CD4-positive, alpha-beta T cell (primary cell): ENCODE measurements around the gene TTC21A. TPM values are rescaled to one million over a fixed set of nuclear protein-coding genes. Genes with fewer than 3 reads are reported as not detected.

Experiments used
- ATAC-seq: fragments of 200-7000 bp; cut with Tn5 transposase; one replicate; pipeline ENCODE4 v1.10.0; 2022; ENCODE audit warnings: mild to moderate bottlenecking; ENCODE audit not compliant: poor library complexity
- CTCF ChIA-PET: fragments of 350-600 bp; sonication (Branson Sonifier 250); formaldehyde crosslinking; loops from one replicate; lab custom pipeline; 2021; ENCODE audit warnings: antibody characterized with exemption, inconsistent platforms; lab: Charles Lee
- POLR2A ChIA-PET: fragments of 350-600 bp; sonication (Branson Sonifier 250); formaldehyde crosslinking; loops from one replicate; lab custom pipeline; 2021; ENCODE audit warnings: antibody characterized with exemption, inconsistent platforms; lab: Charles Lee
- DNase-seq, 14 experiments: peaks; one replicate each; pipeline ENCODE4 v3.0.0-alpha.2; 2013 to 2020; ENCODE audit warnings: mixed read lengths in 2 of 14
- H3K27ac ChIP-seq, 2 donors: one replicate each; pipeline versions ENCODE4 v1.5.1 to v1.7.0; 2013; ENCODE audit warnings: low read length in 2 of 2, low read depth in 1 of 2, mild to moderate bottlenecking in 1 of 2
- H3K27me3 ChIP-seq, 2 experiments: 1 replicate in 1 of 2; 2 replicates in 1 of 2; pipeline versions ENCODE4 v1.6.1 to v1.7.0; 2013; ENCODE audit warnings: low read length in 2 of 2, control low read depth in 1 of 2, mild to moderate bottlenecking in 1 of 2, moderate library complexity in 1 of 2; ENCODE audit not compliant: insufficient read depth in 2 of 2, control insufficient read depth in 1 of 2
- H3K36me3 ChIP-seq: one replicate; pipeline ENCODE4 v1.6.1; 2013; ENCODE audit warnings: low read length, control low read depth; ENCODE audit not compliant: insufficient read depth
- H3K4me1 ChIP-seq: one replicate; pipeline ENCODE4 v1.6.1; 2013; ENCODE audit warnings: low read length, control low read depth; ENCODE audit not compliant: insufficient read depth
- H3K4me3 ChIP-seq: one replicate; pipeline ENCODE4 v1.5.1; 2013; ENCODE audit warnings: mild to moderate bottlenecking, low read length, moderate library complexity
- H3K9me3 ChIP-seq, 2 experiments: 1 replicate in 1 of 2; 2 replicates in 1 of 2; pipeline versions ENCODE4 v1.6.1 to v1.7.0; 2013; ENCODE audit warnings: low read length in 2 of 2, mild to moderate bottlenecking in 2 of 2, control low read depth in 1 of 2, moderate library complexity in 1 of 2; ENCODE audit not compliant: control insufficient read depth in 1 of 2, insufficient read depth in 1 of 2
- H3K27ac Mint-ChIP-seq: one replicate; pipeline ENCODE4 v1.8.0; 2020; ENCODE audit warnings: mixed read lengths
- H3K27me3 Mint-ChIP-seq: one replicate; pipeline ENCODE4 v1.8.0; 2021; ENCODE audit warnings: mixed read lengths
- H3K36me3 Mint-ChIP-seq: one replicate; pipeline ENCODE4 v1.8.0; 2021; ENCODE audit warnings: low read depth, mixed read lengths
- H3K4me1 Mint-ChIP-seq: one replicate; pipeline ENCODE4 v1.8.0; 2021; ENCODE audit warnings: low read depth, mixed read lengths
- H3K4me3 Mint-ChIP-seq: one replicate; pipeline ENCODE4 v1.8.0; 2020; ENCODE audit warnings: mild to moderate bottlenecking, mixed read lengths
- H3K9me3 Mint-ChIP-seq: one replicate; pipeline ENCODE4 v1.8.0; 2020; ENCODE audit warnings: mixed read lengths
- intact Hi-C, 2 experiments: fragments of 100-400 bp; cut with DNase I in 1 of 2; cut with micrococcal nuclease in 1 of 2; formaldehyde crosslinking; loops; one replicate each; pipeline versions ENCODE4 v1.15.1 to v1.9.0; 2023 to 2025; cut with DNase I, micrococcal nuclease
- total RNA-seq, 174 experiments: library from RNA in 2 of 174; stranded (reverse) in 2 of 174; gene quantifications; one replicate each; pipeline ENCODE4 v1.2.3 and lab custom pipeline; 2021 to 2026
- TF ChIP-seq, protein P1 (sequence below): fragments of 200-600 bp; IDR thresholded peaks from one replicate; pipeline ENCODE4 v1.8.0; 2022; ENCODE audit warnings: antibody characterized with exemption, mild to moderate bottlenecking

The TTC21A gene
- total RNA-seq, 2 experiments from 2014 or later: 4.1 to 5.2 TPM

DNA sequence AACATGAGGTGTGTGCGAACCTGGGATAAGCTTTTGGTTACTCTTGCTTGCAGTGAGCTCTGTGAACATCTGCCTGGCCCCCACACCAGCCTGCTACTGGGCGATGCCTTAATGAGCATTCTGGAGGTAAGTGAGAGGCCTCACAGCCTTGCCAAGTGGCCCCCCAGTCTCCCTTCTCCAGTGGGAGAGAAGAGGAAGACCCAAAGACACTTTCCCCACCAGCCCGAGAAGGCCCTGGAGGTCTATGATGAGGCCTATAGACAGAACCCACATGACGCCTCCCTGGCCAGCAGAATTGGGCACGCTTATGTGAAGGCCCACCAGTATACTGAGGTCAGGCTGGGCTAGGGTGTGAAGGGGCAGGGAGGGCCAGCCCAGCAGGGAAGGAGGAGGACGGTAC, 22.5 kb downstream of the TTC21A start:
- H3K9me3 Mint-ChIP-seq: no peaks in the 10 kb centered on the region
- no peaks in the 10 kb centered on the region for H3K36me3 Mint-ChIP-seq
- peak in 2 of 14 experiments; percentile 4 to 21 for DNase-seq
- ChIA-PET POLR2A (no interaction called here), CTCF (interaction anchor here (1.8 kb wide), 1 partner anchor 158 kb away, joined by 5 read pairs; no protein-coding TSS in a partner anchor)
- intact Hi-C loops: no loop called here
- ATAC-seq: no peak
- Histone ChIP-seq H3K27ac (no peak overlapping the region), H3K4me1 (peaks cover 20% of the 10 kb centered on the region), H3K9me3 (no peaks in the 10 kb centered on the region), H3K36me3 (no peaks in the 10 kb centered on the region), H3K27me3 (no peaks in the 10 kb centered on the region), H3K4me3 (no peak overlapping the region)
- TF ChIP-seq, protein P1, sequence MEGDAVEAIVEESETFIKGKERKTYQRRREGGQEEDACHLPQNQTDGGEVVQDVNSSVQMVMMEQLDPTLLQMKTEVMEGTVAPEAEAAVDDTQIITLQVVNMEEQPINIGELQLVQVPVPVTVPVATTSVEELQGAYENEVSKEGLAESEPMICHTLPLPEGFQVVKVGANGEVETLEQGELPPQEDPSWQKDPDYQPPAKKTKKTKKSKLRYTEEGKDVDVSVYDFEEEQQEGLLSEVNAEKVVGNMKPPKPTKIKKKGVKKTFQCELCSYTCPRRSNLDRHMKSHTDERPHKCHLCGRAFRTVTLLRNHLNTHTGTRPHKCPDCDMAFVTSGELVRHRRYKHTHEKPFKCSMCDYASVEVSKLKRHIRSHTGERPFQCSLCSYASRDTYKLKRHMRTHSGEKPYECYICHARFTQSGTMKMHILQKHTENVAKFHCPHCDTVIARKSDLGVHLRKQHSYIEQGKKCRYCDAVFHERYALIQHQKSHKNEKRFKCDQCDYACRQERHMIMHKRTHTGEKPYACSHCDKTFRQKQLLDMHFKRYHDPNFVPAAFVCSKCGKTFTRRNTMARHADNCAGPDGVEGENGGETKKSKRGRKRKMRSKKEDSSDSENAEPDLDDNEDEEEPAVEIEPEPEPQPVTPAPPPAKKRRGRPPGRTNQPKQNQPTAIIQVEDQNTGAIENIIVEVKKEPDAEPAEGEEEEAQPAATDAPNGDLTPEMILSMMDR: no peak
- no peak overlapping the region for H3K27ac Mint-ChIP-seq
- no peak overlapping the region for H3K4me3 Mint-ChIP-seq
- peaks cover 29% of the 10 kb centered on the region for H3K4me1 Mint-ChIP-seq
- no peaks in the 10 kb centered on the region for H3K27me3 Mint-ChIP-seq

DNA sequence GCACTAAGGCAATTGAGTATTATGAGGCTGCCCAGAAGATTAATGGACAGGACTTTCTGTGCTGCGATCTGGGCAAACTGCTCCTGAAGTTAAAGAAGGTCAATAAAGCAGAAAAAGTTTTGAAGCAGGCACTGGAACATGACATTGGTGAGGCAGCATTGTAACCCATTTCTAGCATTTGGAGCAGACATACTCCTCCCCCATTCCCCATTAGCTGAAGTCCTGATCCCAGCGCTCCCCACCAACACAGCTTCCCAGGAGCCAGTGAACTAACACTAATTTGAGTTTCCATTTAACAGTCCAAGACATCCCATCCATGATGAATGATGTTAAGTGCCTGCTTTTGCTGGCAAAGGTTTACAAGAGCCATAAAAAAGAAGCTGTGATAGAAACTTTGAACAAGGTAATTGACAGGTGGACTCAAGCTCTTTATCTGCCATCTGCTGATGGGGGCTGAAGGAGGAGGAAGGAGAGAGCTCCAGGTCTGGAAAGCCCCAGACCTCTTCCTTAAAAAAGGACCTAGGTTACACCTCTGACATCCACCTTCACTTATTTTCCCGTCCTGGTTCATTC, 23.3 kb downstream of the TTC21A start:
- ChIA-PET POLR2A (interaction anchor here (0.9 kb wide), 1 partner anchor 121 kb away, joined by 3 read pairs; no protein-coding TSS in a partner anchor), CTCF (interaction anchor here (0.8 to 1.9 kb wide), 3 partner anchors 10 to 157 kb away, joined by 3 to 8 read pairs (median 5); no protein-coding TSS in a partner anchor)
- TF ChIP-seq, protein P1: no peak
- peak in 1 of 14 experiments; percentile 3 for DNase-seq
- H3K27ac ChIP-seq: no peak overlapping the region
- no peaks in the 10 kb centered on the region for H3K27me3 Mint-ChIP-seq
- no peak overlapping the region for H3K4me3 Mint-ChIP-seq
- no peak overlapping the region for H3K27ac Mint-ChIP-seq
- no peaks in the 10 kb centered on the region for H3K9me3 ChIP-seq
- no peaks in the 10 kb centered on the region for H3K27me3 ChIP-seq
- peaks cover 29% of the 10 kb centered on the region for H3K4me1 Mint-ChIP-seq
- H3K36me3 Mint-ChIP-seq: no peaks in the 10 kb centered on the region
- H3K9me3 Mint-ChIP-seq: no peaks in the 10 kb centered on the region
- no peak for ATAC-seq
- no peak overlapping the region for H3K4me3 ChIP-seq
- intact Hi-C loops: no loop called here
- H3K4me1 ChIP-seq: peaks cover 20% of the 10 kb centered on the region
- H3K36me3 ChIP-seq: no peaks in the 10 kb centered on the region

DNA sequence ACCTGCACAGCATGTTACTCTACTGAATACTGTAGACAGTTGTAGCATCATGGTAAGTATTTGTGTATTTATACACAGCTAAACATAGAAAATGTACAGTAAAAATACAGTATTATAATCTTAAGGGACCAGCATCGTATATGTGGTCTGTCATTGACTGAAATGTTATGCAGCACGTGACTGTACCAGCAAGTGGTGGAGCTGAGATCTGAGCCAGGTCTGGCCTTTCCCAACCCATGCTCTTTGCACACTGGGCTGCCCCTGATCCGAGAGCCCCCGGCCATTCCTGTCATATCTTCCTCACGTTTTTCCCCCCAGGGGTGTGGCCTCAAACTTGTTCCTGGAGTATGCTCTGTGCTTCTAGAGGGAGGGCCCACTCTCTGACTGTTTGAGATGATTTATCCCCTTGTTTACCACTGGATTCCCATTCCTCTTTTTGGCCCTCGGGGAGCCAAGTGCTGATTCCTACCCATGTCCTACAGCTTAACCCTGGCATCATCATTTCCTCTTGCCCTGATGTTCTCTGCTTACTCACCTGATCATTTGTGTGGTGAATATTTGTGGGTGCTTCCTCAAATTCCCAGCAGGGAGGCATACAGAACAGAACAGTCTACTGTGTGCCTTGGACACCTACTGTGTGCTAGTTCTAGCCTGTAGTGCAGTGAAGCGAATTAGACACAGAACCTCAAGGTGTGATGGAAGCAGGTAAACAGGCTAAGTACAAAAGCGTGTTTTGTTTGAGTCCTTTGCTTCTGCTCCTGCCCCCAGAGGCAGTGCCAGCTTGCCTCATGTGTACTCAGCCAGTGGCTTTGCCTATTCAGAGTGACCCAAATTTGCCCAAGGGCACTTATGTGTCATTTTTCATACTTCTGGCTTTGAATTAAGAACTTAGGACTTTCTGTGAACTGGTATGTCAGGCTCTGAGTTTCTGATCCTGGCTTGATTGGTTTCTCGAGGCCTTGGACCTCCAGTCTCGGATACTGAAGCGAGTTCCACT, 24.9 kb downstream of the TTC21A start:
- Histone ChIP-seq H3K4me3 (no peak overlapping the region), H3K27ac (no peak overlapping the region), H3K4me1 (peaks cover 13% of the 10 kb centered on the region), H3K36me3 (peaks cover 3% of the 10 kb centered on the region), H3K27me3 (no peaks in the 10 kb centered on the region), H3K9me3 (no peaks in the 10 kb centered on the region)
- H3K27ac Mint-ChIP-seq: peak overlapping the region; percentile 54
- ATAC-seq: no peak
- ChIA-PET CTCF (interaction anchor here (1.0 to 1.9 kb wide), 3 partner anchors 12 to 160 kb away, joined by 3 to 8 read pairs (median 4); no protein-coding TSS in a partner anchor), POLR2A (interaction anchor here (0.7 kb wide), 1 partner anchor 15 kb away, joined by 3 read pairs; no protein-coding TSS in a partner anchor)
- H3K4me3 Mint-ChIP-seq: no peak overlapping the region
- H3K27me3 Mint-ChIP-seq: no peaks in the 10 kb centered on the region
- H3K4me1 Mint-ChIP-seq: peaks cover 19% of the 10 kb centered on the region
- intact Hi-C loops: no loop called here
- TF ChIP-seq, protein P1: no peak
- DNase-seq: peak in 2 of 14 experiments; percentile 8 to 30
- H3K36me3 Mint-ChIP-seq: no peaks in the 10 kb centered on the region
- no peaks in the 10 kb centered on the region for H3K9me3 Mint-ChIP-seq
